ENCODE data around the gene IRAK2. TPM values are rescaled to one million over a fixed set of nuclear protein-coding genes. Genes with fewer than 3 reads are reported as not detected.

IRAK2 gene
- total RNA-seq, 2 experiments from 2014 or later, result 1.4 TPM

- H4K20me1 ChIP-seq (ENCODE audit: insufficient read depth, low read length), result no peaks in the 10 kb centered on the region
- H3K79me2 ChIP-seq (ENCODE audit: insufficient read depth, low read depth, low read length), result no peaks in the 10 kb centered on the region
- no peak for TF ChIP-seq CTCF (conservative IDR thresholded peaks at IDR 0.05; ENCODE audit: low read length)
- no peak for TF ChIP-seq EZH2phosphoT487 (IDR thresholded peaks at IDR 0.05; ENCODE audit: borderline replicate concordance, low read depth, low read length)
- no peak overlapping the region for H3K4me3 ChIP-seq (ENCODE audit: low read depth, low read length, poor library complexity, severe bottlenecking)
- no peak for DNase-seq (ENCODE audit: low spot score)
- H3K4me2 ChIP-seq (ENCODE audit: low read length), result no peak overlapping the region
- H3K27ac ChIP-seq (ENCODE audit: low read depth, low read length, poor library complexity, severe bottlenecking), result no peak overlapping the region
- H3K9me3 ChIP-seq (ENCODE audit: low read length), result no peaks in the 10 kb centered on the region
- H3K36me3 ChIP-seq (ENCODE audit: insufficient read depth, low read length), result no peaks in the 10 kb centered on the region
- H2AFZ ChIP-seq (ENCODE audit: low read length), result no peak overlapping the region
- H3K4me1 ChIP-seq (ENCODE audit: insufficient read depth, low read length, poor library complexity, severe bottlenecking), result peaks cover 11% of the 10 kb centered on the region
- BruUV-seq (replicated peaks), result no TSS peak
- no peaks in the 10 kb centered on the region for H3K9me2 ChIP-seq (ENCODE audit: insufficient read depth, low read length)
- intact Hi-C loops (cut with micrococcal nuclease; ENCODE audit: unreplicated experiment), result no loop called here
- ChIA-PET CTCF (ENCODE audit: unreplicated experiment) (no interaction called here), POLR2A (interaction anchor here (1.0 to 1.1 kb wide), 2 partner anchors 12 to 14 kb away, joined by 3 read pairs; no protein-coding TSS in a partner anchor)
Observed at GRCh38 chr3:10205451-10206165, 40.9 kb downstream of the IRAK2 start.

- TF ChIP-seq CTCF (conservative IDR thresholded peaks at IDR 0.05; ENCODE audit: low read length), result no peak
- no peak for TF ChIP-seq EZH2phosphoT487 (IDR thresholded peaks at IDR 0.05; ENCODE audit: borderline replicate concordance, low read depth, low read length)
- BruUV-seq (replicated peaks), result no TSS peak
- intact Hi-C loops (cut with micrococcal nuclease; ENCODE audit: unreplicated experiment), result no loop called here
- H3K27ac ChIP-seq (ENCODE audit: low read depth, low read length, poor library complexity, severe bottlenecking), result no peak overlapping the region
- H3K9me2 ChIP-seq (ENCODE audit: insufficient read depth, low read length), result no peaks in the 10 kb centered on the region
- POLR2A ChIA-PET, result interaction anchor here (1.0 to 1.1 kb wide), 2 partner anchors 13 to 14 kb away, joined by 3 read pairs; no protein-coding TSS in a partner anchor
- H3K4me3 ChIP-seq (ENCODE audit: low read depth, low read length, poor library complexity, severe bottlenecking), result no peak overlapping the region
- no peaks in the 10 kb centered on the region for H3K79me2 ChIP-seq (ENCODE audit: insufficient read depth, low read depth, low read length)
- H2AFZ ChIP-seq (ENCODE audit: low read length), result no peak overlapping the region
- H4K20me1 ChIP-seq (ENCODE audit: insufficient read depth, low read length), result no peaks in the 10 kb centered on the region
- peaks cover 11% of the 10 kb centered on the region for H3K4me1 ChIP-seq (ENCODE audit: insufficient read depth, low read length, poor library complexity, severe bottlenecking)
- H3K4me2 ChIP-seq (ENCODE audit: low read length), result no peak overlapping the region
- no peak for DNase-seq (ENCODE audit: low spot score)
- no peaks in the 10 kb centered on the region for H3K36me3 ChIP-seq (ENCODE audit: insufficient read depth, low read length)
- CTCF ChIA-PET (ENCODE audit: unreplicated experiment), result no interaction called here
- H3K9me3 ChIP-seq (ENCODE audit: low read length), result no peaks in the 10 kb centered on the region
Observed at GRCh38 chr3:10206166-10206511, 41.4 kb downstream of the IRAK2 start.

- CTCF ChIA-PET (ENCODE audit: unreplicated experiment), result interaction anchor here (0.6 to 2.2 kb wide), 4 partner anchors 13 to 102 kb away, joined by 5 to 13 read pairs (median 8); no protein-coding TSS in a partner anchor
- Histone ChIP-seq H3K9me3 (ENCODE audit: low read length) (no peaks in the 10 kb centered on the region), H3K4me1 (ENCODE audit: insufficient read depth, low read length, poor library complexity, severe bottlenecking) (peaks cover 50% of the 10 kb centered on the region), H2AFZ (ENCODE audit: low read length) (peak overlapping the region; percentile 84), H3K36me3 (ENCODE audit: insufficient read depth, low read length) (no peaks in the 10 kb centered on the region; the same call in 1 of the 2 replicates), H3K27ac (ENCODE audit: low read depth, low read length, poor library complexity, severe bottlenecking) (peak overlapping the region; percentile 16), H3K79me2 (ENCODE audit: insufficient read depth, low read depth, low read length) (no peaks in the 10 kb centered on the region), H4K20me1 (ENCODE audit: insufficient read depth, low read length) (no peaks in the 10 kb centered on the region), H3K9me2 (ENCODE audit: insufficient read depth, low read length) (no peaks in the 10 kb centered on the region), H3K4me2 (ENCODE audit: low read length) (peak overlapping the region; percentile 52), H3K4me3 (ENCODE audit: low read depth, low read length, poor library complexity, severe bottlenecking) (peak overlapping the region; percentile 5)
- TF ChIP-seq CTCF (conservative IDR thresholded peaks at IDR 0.05; ENCODE audit: low read length), result no peak
- DNase-seq (ENCODE audit: low spot score), result peak; percentile 68
- intact Hi-C loops (cut with micrococcal nuclease; ENCODE audit: unreplicated experiment), result no loop called here
- no TSS peak for BruUV-seq (replicated peaks)
- POLR2A ChIA-PET, result interaction anchor here (0.6 to 3.8 kb wide), 12 partner anchors 9 to 322 kb away, joined by 3 to 32 read pairs (median 4); partner anchors contain the start of genes CRELD1 and TATDN2
Observed at GRCh38 chr3:10213156-10213792, 48.6 kb downstream of the IRAK2 start.

All from OCI-LY7 (cell line).